GM12878 (cell line): Measurements from ENCODE around the gene ACADVL. TPM values are rescaled to one million over a fixed set of nuclear protein-coding genes. Genes with fewer than 3 reads are reported as not detected.

ENCODE experiments used
- BMI1 ChIP-seq: fragments of 450-650 bp; IDR thresholded peaks from 2 replicates; pipeline ENCODE4 v1.6.1; 2016; ENCODE audit warnings: mild to moderate bottlenecking, moderate library complexity, borderline replicate concordance
- CEBPB ChIP-seq, 2 experiments: fragments of 150-350 bp in 1 of 2; IDR thresholded peaks; 2 replicates each; pipeline ENCODE4 v1.6.1; 2012 to 2014; ENCODE audit warnings: low read depth in 2 of 2, low read length in 2 of 2, borderline replicate concordance in 1 of 2, inconsistent platforms in 1 of 2
- CTCF ChIP-seq, 3 experiments: IDR thresholded peaks in 2 of 3; conservative IDR thresholded peaks in 1 of 3; 2 replicates each; pipeline ENCODE4 v1.5.1; 2011; ENCODE audit warnings: low read depth in 3 of 3, low read length in 3 of 3, mild to moderate bottlenecking in 3 of 3, control low read depth in 2 of 3, moderate library complexity in 2 of 3, inconsistent platforms in 1 of 3, mixed read lengths in 1 of 3; ENCODE audit not compliant: control insufficient read depth in 2 of 3, insufficient read depth in 1 of 3; ENCODE audit errors: extremely low read depth in 1 of 3
- DPF2 ChIP-seq: fragments of 450-650 bp; IDR thresholded peaks from 2 replicates; pipeline ENCODE4 v1.6.1; 2017; ENCODE audit warnings: mild to moderate bottlenecking
- E2F4 ChIP-seq: IDR thresholded peaks from 2 replicates; pipeline ENCODE4 v1.6.1; 2012; ENCODE audit warnings: low read depth, low read length, improper control_type of control experiment
- EP300 ChIP-seq, 2 experiments: fragments of 150-350 bp in 1 of 2; IDR thresholded peaks; 2 replicates each; pipeline ENCODE4 v1.6.1; 2011 to 2012; ENCODE audit warnings: low read depth in 2 of 2, low read length in 2 of 2, borderline replicate concordance in 1 of 2, improper control_type of control experiment in 1 of 2, inconsistent platforms in 1 of 2; ENCODE audit not compliant: control insufficient read depth in 1 of 2
- FOXK2 ChIP-seq: fragments of 450-650 bp; IDR thresholded peaks from 2 replicates; pipeline ENCODE4 v1.6.1; 2017; ENCODE audit warnings: mild to moderate bottlenecking, moderate library complexity
- FOXM1 ChIP-seq: IDR thresholded peaks from 2 replicates; pipeline ENCODE4 v1.6.1; 2012; ENCODE audit warnings: low read depth, mild to moderate bottlenecking, inconsistent platforms, low read length, moderate library complexity
- HDAC2 ChIP-seq: fragments of 200-600 bp; sonication (generic); IDR thresholded peaks from 2 replicates; pipeline ENCODE4 v1.6.1; 2017
- NBN ChIP-seq: fragments of 450-650 bp; IDR thresholded peaks from 2 replicates; pipeline ENCODE4 v1.6.1; 2016
- NR2C1 ChIP-seq: fragments of 450-650 bp; IDR thresholded peaks from 2 replicates; pipeline ENCODE4 v1.6.1; 2017; ENCODE audit warnings: antibody characterized with exemption, mild to moderate bottlenecking, moderate library complexity
- TAF1 ChIP-seq: IDR thresholded peaks from 2 replicates; pipeline ENCODE4 v1.6.1; 2011; ENCODE audit warnings: mild to moderate bottlenecking, low read depth, low read length, borderline replicate concordance
- ZBTB11 ChIP-seq: fragments of 450-650 bp; formaldehyde crosslinking; IDR thresholded peaks from 2 replicates; pipeline ENCODE4 v1.5.0; 2022; ENCODE audit warnings: mild to moderate bottlenecking, missing genetic modification characterization
- polyA plus RNA-seq, 11 experiments: library from polyadenylated mRNA; depleted of rRNA in 4 of 11; unstranded in 6 of 11; stranded (reverse) in 5 of 11; fragments of >200 nt; fragmentation: Nextera tagmentation in 4 of 11; fragmentation: Illumina TruSeq in 1 of 11; extraction: Ambion mirVana in 4 of 11; extraction: Trizol in 1 of 11; gene quantifications; 1 replicate in 1 of 11; 2 replicates in 10 of 11; pipeline versions ENCODE4 v1.2.1 to v1.2.3, GENCODE V29; 2011 to 2016; ENCODE audit warnings: inconsistent platforms in 2 of 11, missing spikeins in 2 of 11, low read depth in 1 of 11
- total RNA-seq, 4 experiments: library from RNA; depleted of rRNA in 3 of 4; stranded (reverse); fragments of >200 nt in 3 of 4; fragmentation: Illumina TruSeq in 1 of 4; extraction: Trizol in 1 of 4; gene quantifications; 2 replicates each; pipeline versions ENCODE4 v1.2.1 to v1.2.3, GENCODE V29; 2013 to 2021
- TF ChIP-seq, protein P1 (sequence below): IDR thresholded peaks from 2 replicates; pipeline ENCODE4 v1.6.1; 2012; ENCODE audit warnings: low read depth, low read length, improper control_type of control experiment
- TF ChIP-seq, protein P2 (sequence below): fragments of 450-650 bp; IDR thresholded peaks from 2 replicates; pipeline ENCODE4 v1.6.1; 2016; ENCODE audit warnings: mild to moderate bottlenecking, moderate library complexity, borderline replicate concordance
- TF ChIP-seq, protein P3 (sequence below): fragments of 450-650 bp; IDR thresholded peaks from 2 replicates; pipeline ENCODE4 v1.6.1; 2016; ENCODE audit warnings: mild to moderate bottlenecking

Gene ACADVL
- total and polyA plus RNA-seq, 10 of the 15 experiments (the other 5 are each of a cell fraction or from before 2014, with no cell fraction given): 25.4 to 232 (median 180) TPM

GRCh38 chr17:7252176-7253043, 32.7 kb downstream of the ACADVL start, which contains the start of gene ELP5 (continued):
- TF ChIP-seq E2F4 (no peak), DPF2 (peak; percentile 78), BMI1 (no peak), FOXM1 (no peak), EP300 (IDR thresholded peaks at IDR 0.05; ENCODE audit: borderline replicate concordance in 1 of 2, control insufficient read depth in 1 of 2, low read depth in 2 of 2, low read length in 2 of 2) (no peak), HDAC2 (no peak), NBN (peak; percentile 99), CEBPB (IDR thresholded peaks at IDR 0.05; ENCODE audit: borderline replicate concordance in 1 of 2, low read depth in 2 of 2, low read length in 2 of 2) (no peak), CTCF (IDR thresholded peaks at IDR 0.05 in 2 of 3, conservative IDR thresholded peaks at IDR 0.05 in 1 of 3; ENCODE audit: control insufficient read depth in 2 of 3, extremely low read depth in 1 of 3, insufficient read depth in 1 of 3, low read depth in 3 of 3, low read length in 3 of 3) (peak; percentile 11 to 42 (median 37); a peak in 3 of 6 replicates), TAF1 (peak; percentile 81), ZBTB11 (CRISPR knock-in tag) (no peak), FOXK2 (no peak), NR2C1 (peak; percentile 62; the same call in 1 of the 2 replicates)
- TF ChIP-seq, protein P1, sequence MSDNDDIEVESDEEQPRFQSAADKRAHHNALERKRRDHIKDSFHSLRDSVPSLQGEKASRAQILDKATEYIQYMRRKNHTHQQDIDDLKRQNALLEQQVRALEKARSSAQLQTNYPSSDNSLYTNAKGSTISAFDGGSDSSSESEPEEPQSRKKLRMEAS: no peak; the same call in 1 of the 2 replicates
- TF ChIP-seq, protein P2, sequence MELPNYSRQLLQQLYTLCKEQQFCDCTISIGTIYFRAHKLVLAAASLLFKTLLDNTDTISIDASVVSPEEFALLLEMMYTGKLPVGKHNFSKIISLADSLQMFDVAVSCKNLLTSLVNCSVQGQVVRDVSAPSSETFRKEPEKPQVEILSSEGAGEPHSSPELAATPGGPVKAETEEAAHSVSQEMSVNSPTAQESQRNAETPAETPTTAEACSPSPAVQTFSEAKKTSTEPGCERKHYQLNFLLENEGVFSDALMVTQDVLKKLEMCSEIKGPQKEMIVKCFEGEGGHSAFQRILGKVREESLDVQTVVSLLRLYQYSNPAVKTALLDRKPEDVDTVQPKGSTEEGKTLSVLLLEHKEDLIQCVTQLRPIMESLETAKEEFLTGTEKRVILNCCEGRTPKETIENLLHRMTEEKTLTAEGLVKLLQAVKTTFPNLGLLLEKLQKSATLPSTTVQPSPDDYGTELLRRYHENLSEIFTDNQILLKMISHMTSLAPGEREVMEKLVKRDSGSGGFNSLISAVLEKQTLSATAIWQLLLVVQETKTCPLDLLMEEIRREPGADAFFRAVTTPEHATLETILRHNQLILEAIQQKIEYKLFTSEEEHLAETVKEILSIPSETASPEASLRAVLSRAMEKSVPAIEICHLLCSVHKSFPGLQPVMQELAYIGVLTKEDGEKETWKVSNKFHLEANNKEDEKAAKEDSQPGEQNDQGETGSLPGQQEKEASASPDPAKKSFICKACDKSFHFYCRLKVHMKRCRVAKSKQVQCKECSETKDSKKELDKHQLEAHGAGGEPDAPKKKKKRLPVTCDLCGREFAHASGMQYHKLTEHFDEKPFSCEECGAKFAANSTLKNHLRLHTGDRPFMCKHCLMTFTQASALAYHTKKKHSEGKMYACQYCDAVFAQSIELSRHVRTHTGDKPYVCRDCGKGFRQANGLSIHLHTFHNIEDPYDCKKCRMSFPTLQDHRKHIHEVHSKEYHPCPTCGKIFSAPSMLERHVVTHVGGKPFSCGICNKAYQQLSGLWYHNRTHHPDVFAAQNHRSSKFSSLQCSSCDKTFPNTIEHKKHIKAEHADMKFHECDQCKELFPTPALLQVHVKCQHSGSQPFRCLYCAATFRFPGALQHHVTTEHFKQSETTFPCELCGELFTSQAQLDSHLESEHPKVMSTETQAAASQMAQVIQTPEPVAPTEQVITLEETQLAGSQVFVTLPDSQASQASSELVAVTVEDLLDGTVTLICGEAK: no peak
- TF ChIP-seq, protein P3, sequence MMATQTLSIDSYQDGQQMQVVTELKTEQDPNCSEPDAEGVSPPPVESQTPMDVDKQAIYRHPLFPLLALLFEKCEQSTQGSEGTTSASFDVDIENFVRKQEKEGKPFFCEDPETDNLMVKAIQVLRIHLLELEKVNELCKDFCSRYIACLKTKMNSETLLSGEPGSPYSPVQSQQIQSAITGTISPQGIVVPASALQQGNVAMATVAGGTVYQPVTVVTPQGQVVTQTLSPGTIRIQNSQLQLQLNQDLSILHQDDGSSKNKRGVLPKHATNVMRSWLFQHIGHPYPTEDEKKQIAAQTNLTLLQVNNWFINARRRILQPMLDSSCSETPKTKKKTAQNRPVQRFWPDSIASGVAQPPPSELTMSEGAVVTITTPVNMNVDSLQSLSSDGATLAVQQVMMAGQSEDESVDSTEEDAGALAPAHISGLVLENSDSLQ: no peak; the same call in none of the 2 replicates
